Effector CD4-positive, alpha-beta T cell (primary cell): ENCODE results near the gene RPL13A.
A peak's percentile ranks its signal among the peaks of the same experiment; 100 is the strongest.
"Not testable (repeated sequence)": the region's sequence is repeated elsewhere in the genome, so short reads cannot be mapped to it uniquely, and the experiment has no call there.

Experiments used
- DNase-seq: peaks from one replicate; pipeline ENCODE4 v3.0.0-alpha.2; 2020

RPL13A gene

DNA sequence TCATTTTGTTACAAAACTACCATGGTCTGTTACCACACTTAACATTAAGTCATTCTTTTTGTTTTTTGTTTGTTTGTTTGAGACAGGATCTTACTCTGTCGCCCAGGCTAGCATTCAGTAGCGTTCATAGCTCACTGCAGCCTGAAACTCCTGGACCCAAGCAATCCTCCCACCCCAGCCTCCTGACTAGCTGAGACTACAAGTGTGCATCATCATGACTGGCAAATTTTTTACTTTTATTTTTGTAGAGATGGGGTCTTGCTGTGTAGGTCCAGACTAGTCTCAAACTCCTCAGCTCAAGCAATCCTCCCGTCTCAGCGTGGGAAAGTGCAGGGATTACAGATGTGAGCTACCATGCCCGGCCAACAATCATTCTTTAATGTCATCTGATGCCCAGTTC is 31.1 kb upstream of the RPL13A start:
- DNase-seq = no peak

DNA sequence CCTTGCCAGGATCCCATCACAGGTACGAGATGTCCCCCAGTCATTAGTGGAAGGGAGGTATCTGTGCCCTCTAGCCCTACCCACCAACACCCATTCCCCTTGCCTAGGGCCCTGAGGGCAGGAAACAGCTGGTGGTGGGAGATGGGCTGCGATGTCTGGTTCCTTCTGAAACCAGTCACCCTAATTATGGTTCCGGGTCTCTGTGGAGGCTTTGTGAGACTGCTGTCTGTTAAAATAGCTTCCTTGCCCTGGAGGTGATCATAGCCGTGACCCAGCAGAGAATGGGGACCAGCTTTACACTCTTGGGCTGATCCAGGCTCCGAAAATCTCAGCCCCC is 28.9 kb upstream of the RPL13A start:
- DNase-seq = no peak

GRCh38 chr19:49459388-49459787 is 28.0 kb upstream of the RPL13A start:
- DNase-seq = no peak

GRCh38 chr19:49461130-49461529 is 26.3 kb upstream of the RPL13A start:
- DNase-seq = not testable (repeated sequence)

GRCh38 chr19:49461656-49462055 is 25.8 kb upstream of the RPL13A start:
- DNase-seq = no peak

GRCh38 chr19:49462492-49462891 is 24.9 kb upstream of the RPL13A start:
- no peak for DNase-seq

- no peak for DNase-seq
Measured at GRCh38 chr19:49463960-49464740, 23.3 kb upstream of the RPL13A start.

DNA sequence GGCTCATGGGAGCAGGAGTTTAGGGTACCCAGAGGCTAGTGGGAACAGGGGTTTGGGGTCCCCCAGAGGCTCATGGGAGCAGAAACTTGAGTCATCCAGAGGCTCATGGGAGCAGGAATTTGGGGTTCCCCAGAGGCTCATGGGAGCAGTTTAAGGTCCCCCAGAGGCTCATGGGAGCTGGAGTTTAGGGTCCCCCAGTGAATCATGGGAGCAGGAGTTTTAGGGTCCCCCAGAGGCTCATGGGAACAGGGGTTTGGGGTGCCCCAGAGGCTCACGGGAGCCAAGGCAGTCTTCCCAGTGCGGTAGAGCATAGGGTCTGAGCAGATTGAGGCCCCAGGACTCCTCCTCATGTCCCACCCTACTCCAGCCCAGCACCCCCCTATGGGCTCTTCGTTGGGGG is 22.0 kb upstream of the RPL13A start:
- no peak for DNase-seq

GRCh38 chr19:49468199-49468598 is 19.2 kb upstream of the RPL13A start:
- DNase-seq = no peak

GRCh38 chr19:49468746-49469447 is 18.5 kb upstream of the RPL13A start:
- peak; percentile 85 for DNase-seq

- peak; percentile 73 for DNase-seq
Measured at GRCh38 chr19:49469828-49470614, 17.4 kb upstream of the RPL13A start.

DNA sequence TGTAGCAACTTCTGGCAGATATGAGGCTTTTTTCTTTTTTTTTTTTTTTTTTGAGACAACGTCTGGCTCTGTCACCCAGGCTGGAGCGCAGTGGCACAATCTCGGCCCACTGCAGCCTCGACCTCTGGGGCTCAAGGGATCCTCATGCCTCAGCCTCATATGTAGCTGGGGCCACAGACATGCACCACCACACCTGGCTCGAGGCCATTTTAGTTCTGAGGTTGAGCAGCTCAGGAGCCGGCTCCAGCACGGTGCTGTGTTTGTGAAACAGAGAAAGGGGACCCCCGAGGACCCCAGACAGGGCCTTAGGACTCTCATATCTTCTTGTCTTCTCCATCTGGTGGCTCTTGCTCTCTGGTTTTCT is 16.8 kb upstream of the RPL13A start:
- DNase-seq = no peak

DNA sequence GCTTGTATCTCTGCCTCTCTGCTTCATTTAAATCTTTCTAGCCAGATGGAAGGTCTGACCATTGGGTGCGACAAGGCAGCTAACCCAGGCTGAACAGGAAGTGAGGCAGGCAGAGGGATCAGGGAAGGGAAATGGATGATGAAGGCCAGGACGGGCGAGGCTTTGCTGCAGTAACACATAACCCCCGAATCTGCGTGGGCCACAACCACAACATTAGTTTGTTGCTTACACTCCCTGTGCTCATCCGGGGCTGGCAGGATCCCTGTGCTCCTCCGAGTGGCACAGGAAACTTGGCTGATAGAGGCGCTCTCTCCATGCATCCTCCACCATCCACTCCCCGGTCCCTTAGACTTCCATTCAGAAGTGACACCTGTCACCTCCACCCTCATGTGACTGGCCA is 14.5 kb upstream of the RPL13A start:
- no peak for DNase-seq

DNA sequence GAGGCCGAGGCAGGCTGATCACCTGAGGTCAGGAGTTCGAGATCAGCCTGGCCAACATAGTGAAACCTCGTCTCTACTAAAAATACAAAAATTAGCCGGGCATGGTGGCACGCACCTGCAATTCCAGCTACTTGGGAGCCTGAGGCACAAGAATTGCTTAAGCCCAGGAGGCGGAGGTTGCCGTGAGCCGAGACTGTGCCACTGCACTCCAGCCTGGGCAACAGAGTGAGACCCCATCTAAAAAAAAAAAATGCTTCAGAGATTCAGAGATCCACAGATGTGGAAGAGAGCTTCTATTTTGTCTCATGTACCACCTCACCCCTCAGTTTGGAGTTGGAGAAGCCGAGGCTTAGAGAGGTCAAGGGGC is 13.9 kb upstream of the RPL13A start:
- DNase-seq = not testable (repeated sequence)

DNA sequence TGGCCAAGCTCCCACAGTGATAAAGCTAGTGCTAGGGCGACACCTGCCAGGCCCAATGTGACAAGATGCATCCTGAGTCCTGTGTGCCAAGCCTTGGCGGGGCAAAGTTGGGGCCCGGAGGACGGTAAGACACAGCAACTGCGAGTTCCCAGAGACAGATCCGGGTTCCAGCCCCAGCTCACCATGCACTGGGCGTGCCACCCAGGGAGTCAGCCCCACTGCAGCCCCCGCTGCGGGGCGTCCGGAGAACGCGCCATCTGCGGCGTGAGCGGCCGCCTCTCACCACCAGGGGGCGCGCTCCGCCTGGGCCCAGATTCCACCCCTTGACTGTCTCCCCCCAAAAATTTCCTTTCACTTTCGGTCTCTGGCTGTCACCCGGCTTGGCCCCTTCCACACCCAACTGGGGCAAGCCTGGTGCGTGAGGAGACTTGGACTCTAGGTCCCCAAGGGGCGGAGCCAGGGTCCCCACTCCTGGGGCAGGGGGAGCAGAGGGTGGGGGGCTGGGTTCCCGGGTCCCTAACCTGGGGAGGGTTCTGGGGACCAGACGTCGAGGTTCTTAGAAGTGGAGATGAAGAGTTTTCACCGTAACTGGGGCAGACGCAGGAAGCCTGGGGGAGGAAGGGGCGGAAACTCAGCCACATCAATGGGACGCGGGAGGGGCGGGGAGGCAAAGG is 13.4 kb upstream of the RPL13A start, which contains the start of gene FLT3LG:
Gene FLT3LG, plus strand, starts transcription at position 348 of the 674 bp plus-strand sequence. CDS start 425 bp downstream, outside the sequence.
- DNase-seq = peak; percentile 85

DNA sequence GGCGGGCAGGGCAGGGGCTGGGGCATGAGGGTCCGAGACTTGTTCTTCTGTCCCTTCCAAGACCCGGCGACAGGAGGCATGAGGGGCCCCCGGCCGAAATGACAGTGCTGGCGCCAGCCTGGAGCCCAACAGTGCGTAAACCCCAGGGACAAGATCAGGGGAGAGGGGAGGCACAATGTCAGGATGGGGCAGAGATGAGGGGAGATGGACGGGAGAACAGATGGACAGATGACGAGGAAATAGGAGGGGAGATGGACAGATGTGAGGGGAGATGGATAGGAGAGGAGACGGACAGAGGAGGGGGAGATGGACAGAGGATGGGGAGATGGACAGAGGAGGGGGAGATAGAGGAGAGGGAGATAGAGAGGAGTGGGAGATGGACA is 12.9 kb upstream of the RPL13A start:
- DNase-seq = no peak

GRCh38 chr19:49475191-49475917 is 12.1 kb upstream of the RPL13A start:
- no peak for DNase-seq

- DNase-seq = peak; percentile 53
Measured at GRCh38 chr19:49475995-49476880, 11.2 kb upstream of the RPL13A start.

DNA sequence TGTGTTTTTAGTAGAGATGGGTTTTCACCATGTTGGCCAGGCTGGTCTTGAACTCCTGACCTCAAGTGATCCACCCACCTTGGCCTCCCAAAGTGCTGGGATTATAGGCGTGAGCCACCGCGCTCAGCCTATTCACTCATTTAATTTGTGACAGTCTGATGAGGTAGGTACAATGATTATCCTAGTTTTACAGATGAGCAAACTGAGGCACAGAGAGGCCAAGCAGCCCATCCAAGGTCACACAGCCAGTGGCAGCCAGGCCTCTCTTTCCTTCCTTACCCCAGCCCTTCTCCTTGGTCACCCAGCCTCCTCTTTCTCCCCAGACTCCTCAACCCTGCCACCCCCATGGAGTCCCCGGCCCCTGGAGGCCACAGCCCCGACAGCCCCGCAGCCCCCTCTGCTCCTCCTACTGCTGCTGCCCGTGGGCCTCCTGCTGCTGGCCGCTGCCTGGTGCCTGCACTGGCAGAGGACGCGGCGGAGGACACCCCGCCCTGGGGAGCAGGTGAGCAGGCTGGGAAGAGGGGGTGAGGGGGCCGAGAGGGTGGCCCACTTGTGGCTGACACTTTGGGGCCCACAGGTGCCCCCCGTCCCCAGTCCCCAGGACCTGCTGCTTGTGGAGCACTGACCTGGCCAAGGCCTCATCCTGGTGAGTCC is 7.3 kb upstream of the RPL13A start:
- DNase-seq = no peak

DNA sequence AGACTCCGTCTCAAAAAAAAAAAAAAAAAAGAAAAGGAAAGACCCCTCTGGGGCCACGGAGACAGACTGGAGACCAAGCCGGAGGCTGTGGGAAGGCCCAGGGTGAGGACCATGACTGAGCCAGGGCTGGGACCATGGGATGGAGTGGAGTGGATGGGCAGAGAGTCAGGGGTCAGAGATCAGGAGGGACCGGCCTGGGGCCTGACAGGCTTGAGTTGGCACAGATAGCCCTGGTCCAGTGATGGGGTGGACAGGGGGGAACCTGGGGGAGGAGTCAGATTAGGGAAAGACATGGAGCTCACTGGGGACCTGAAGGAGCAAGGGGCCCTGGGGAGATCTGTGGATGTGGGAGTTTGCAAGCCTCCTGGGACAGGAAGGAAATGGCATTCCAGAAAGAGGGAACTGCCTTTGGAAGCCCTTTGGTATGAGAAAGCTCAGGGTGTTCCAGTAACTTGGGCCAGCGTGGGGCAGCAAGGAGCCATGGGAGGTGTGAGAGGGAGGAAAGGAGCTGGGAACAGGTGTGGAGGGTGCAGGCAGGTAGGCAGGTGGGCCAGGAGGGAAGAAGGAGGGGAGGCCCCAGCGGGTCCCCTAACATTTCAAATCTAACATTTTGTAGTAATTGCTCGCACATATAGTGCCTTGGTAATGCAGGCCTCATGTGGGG is 6.3 kb upstream of the RPL13A start:
- DNase-seq = no peak
